NCI-H1105 treated with DMSO at 0.1 percent for 48 hours (cell line): ENCODE results near the gene TMPRSS4.

ENCODE experiments used
- DNase-seq: peaks from one replicate; lab custom pipeline; 2025; lab: John Stamatoyannopoulos, UW

TMPRSS4 gene

DNA sequence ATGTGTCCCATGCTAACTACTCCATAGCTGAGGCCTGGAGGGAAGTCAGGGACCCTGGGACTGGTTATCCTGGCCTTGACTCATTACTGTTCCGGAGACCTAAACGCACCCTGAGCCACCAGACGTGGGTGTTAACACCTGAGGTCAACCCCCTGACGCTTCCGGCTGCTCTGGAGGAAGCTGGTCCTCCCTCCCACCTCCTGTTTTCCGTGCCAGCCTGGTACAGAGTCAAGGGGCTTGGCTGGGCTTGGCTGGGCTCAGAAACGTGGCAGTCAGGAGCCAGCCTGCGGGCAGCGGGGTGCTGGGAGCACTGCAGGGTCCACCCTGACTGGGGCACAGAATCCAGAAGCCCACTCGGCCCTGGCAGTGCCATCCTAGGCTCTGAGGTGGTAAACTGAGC lies 2.6 kb downstream of the TMPRSS4 start:
- DNase-seq, result no peak

DNA sequence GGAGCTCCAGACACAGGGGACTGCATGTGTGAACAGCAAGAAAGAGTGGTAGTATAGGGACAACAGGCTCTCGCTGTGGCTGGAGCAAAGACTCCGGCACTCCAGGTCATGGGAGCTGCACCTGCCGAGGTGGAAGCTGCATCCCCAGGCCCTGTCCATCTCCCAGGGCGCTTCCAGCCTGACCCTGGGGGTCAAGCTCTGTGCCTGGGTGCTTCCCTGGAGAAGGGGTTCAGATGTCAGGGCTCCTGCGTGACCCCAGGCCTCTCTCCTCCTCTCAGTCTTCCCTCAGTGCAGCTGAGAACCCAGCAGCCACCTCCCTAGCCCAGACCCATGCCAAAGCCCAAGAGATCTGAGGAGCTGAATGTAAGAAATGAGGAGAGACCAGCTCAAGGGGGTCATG lies 3.4 kb downstream of the TMPRSS4 start:
- no peak for DNase-seq

DNA sequence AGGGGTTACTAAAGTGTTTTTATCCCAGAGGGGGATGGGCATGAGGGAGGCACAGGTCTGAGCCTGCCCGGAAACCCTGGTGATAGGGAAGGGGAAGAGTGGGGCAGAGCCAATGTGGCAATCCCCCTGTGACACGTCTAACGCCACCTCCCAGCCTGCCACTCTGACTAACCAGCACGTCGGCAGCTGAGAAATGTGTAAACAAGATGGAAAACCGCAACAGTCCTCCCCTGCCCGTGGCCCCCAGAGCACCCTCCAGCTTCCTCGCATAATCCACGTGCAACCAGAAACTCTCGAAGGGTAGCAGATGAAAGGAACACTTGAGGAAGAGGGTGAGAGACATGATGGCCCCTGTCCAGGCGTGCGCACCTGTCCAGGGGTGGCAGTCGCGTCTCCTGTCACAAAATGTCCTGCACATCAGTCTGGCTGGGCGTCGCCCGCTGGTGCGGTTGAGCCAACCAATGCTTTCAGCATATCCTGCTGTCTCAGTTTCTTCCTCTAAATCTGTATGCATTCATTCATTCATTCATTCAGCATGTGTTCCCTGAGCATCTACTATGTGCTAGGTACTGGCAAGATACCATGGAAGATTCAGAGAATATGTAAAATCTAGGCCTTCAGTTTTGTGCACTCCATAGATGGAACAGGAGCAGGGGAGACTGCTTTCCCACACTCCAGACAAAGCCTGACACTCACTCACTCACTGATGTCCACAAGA lies 4.5 kb downstream of the TMPRSS4 start:
- DNase-seq, result no peak

DNA sequence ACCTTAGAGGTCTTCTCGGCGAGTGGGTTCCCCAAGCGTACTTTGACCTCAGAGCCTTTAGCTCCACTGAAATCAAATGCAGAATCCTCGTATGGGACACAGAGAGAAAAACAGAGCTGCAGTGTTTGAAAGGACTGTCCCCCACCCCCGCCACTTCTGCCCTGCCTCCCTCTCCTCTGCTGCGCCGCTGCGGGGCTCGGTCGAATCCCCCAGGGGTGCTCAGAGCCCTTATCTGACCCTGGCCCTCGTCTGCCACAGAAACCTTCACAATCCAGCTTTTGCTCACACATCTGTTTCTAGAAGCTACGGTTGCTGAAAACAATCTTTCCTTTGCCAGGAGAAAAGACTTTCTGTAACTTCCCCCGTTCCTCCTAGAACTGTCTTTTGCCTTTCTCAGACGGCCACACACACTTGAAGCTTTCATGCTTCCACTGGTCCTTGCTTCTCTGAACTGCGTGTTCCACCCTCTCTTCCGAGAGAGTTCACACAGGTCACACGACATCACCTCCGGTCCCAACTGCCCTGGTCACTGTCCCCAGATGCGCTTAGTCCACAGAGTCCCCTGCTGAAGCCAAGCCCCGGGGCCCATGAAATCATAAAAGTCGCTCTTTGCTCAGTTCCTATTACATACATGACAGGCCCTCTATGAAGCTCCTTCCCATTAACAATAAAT lies 6.1 kb downstream of the TMPRSS4 start:
- no peak for DNase-seq

DNA sequence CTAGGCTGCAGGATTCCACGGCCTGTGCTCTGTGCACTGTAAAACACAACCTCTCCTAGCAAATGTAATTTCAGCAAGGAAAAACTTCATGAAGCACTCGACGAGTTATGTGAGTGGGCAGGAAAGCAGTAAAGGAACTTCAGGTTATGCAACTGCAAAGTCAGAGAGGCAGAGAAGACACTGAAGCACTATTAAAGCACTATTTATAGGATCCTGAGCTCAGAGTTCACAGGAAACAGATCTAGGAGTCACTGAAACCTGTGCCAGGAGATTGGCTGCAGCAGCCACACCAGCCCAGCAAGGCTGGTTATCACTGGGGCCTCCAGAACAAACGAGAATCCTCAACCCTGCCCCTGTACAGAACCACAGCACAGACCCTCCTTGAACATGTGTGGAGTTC lies 7.4 kb downstream of the TMPRSS4 start:
- no peak for DNase-seq

DNA sequence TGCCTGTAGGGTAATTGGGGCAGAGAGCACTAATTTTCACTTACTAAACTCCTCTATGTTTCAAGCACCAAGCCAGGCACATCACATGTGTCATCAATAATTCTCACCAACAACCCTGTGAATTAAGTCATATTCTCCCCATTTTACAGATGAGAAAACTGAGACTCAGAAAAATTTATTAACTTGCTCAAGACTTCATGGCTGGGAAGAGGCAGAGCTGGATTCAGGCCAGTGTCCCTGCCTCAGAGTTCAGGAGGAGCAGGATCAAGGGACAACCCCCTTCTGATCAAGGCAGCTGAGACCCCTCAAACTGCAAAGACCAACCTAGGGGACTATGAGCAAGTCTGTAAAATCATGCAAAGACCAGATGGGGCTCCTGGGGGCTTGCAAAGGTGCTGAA lies 7.8 kb downstream of the TMPRSS4 start:
- no peak for DNase-seq

DNA sequence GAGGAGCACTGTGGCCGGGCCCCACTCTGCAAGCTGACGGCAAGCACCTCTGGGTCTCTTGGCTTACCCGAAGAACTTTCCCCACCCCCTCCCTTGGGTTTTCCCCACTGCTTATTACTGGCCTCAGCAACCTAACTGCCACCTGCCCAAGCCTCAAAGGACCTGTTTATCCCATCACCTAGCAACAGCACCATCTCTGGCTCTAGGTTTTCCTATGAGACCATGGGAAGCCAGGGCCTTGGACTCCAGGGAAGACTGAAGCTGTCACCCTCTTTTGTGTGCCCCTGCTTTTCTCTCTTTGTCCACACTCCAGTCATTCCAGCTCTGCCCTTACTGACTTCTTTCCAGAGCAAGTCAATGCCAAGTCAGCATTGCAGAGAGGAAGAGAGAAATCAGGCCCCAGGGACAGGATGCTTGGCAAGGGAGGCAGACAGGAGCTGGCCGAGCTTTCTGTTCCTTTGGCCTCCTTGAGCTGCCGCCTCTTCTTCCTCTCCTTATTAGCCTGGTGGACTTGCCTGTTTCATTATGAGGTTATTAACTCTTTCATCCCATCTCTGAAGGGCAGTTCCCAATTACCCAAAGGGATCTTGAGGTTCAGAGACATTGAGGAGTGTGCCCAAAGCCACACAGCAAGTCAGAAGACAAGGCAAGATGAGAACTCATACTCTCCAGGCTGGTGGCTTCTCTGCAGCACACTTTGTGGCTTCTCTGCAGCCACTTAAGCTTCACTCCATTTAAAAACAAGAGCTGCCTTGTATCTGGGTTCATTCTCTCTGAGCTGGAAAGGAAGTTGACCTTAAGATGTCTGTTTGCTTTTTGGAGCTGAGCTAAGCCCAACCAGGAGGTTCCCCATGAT lies 10.3 kb downstream of the TMPRSS4 start, which contains the start of gene SMIM35:
Gene SMIM35 (minus strand): TSS at position 51 of the 856 bp plus-strand sequence. CDS start 206 bp downstream, outside the sequence.
- peak; percentile 71 for DNase-seq

DNA sequence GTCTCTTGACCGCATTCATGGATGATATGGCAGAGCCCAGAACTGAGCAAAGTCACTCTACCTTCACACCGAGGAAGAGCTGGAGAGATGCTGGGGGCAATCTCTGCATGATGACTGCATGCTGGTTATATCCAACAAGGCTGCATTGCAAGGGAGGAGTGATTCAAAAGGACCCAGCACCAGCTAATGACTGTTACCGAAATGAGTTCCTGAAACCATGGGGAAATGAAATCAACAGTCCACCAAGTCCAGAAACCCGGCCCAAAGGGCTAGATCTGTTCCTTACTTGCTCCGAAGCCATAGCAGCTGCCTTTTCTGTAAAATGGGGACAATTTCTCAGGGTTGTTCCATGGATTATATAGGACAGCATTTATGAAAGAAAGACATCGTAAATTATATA lies 11.1 kb downstream of the TMPRSS4 start:
- no peak for DNase-seq

DNA sequence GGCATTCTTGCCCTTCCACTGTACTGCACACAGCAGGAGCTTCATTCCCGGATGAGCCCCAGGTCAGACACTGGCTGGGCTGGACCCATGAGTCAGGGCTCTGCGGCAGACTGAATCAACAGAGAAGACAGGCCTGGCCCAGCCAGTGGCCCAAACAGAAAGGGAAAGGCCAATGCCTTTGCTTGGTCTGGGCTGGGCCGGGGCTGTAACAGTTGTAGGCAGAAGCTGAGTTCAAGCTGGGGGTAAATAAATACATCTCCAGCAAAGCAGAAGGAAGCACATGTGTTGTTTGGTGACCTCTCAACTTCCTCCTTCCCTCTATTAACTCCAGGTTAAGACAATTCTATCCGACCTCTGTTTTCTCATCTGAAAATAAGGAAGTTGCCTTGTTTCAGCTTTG lies 11.7 kb downstream of the TMPRSS4 start:
- no peak for DNase-seq

DNA sequence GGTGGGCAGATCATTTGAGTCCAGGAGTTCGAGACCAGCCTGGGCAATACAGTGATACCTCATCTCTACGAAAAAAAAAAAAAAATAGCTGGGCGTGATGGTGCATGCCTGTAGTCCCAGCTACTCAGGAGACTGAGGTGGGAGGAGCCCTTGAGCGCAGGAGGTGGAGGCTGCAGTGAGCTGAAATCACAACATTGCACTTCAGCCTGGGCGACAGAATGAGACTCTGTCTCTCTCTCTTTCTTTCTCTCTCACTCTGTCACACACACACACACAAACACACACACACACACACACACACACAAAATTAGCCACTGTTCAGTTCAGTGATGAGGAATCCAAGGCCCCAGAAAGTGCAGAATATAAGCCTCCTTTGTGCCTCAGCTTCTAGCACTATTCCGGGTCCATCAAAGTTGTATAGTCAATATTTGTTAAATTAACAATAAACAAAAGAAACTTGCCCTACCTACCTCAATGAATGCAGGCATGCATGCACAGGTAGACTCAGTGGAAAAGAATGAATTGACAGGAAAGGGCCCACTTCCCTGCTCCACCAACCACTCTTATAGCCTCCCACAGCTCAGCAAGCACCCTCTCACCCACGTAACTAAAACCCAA lies 13.8 kb downstream of the TMPRSS4 start:
- DNase-seq, result no peak

DNA sequence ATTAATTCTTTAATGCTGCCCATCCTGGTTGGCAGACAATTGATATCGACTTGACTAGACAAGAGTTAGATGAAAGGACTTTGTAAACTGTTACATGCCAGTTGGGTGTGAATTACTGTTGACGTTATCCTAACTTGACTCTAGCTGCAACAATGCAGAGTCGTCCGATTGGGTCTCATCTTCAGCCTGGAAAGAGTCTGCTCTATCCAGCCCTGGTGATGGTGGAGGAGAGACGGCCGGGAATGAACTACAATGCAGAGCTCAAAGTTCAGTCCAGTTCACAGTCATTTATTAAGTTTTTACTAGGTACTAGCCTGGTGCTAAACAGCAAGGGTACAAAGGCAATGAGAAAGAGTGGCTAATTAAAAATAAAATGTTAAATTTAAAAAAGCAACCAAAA lies 14.8 kb downstream of the TMPRSS4 start:
- DNase-seq, result no peak

DNA sequence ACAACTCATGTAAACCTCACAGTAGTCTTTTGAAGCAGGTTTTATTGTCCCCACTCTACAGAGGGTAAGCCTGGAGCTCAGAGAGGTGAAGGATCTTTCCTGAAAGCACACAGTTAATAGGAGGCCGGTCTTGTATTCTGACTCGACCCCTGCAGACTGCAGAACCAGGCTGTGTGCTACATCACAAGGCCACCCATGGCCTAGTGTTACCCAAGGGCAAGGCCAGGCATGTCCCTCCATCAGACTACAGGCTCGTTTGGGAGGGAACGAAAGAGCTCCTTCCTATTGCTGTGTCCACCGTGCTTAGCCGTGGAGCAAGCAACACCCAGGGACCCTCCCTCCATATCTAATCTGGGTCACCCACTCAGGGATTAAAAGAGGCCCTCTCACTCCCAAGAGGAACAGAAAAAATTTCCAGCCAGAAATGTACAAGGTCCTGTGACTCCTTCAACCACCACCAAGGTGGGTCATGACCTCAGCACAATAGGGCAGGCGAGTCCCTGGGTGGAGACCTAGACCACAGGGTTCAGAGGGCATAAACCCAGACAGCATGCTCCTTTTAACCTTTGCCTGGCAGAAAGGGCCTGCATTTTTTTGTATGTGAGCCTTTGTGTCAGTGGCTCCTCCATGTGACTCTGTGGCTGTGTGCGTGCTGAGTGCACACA lies 16.2 kb downstream of the TMPRSS4 start:
- DNase-seq, result no peak

DNA sequence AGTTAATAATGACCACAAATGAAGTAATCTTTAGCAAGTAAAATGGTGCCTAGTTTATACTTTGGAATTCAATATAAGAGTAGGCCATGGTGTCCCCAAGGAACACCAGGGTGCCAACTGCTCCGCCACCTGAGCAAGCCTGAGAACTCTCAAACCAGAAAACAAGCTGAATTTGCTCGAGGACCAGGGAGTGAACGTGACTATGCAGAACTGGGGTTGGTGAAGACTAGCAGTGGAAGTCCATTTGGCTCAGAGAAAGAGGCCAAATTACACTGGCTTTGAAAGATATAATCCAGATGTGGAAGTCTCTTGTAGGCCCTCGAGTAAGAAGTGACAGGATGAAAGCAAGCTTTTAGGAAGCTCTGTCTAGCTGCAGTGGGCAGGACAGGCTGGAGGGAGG lies 18.6 kb downstream of the TMPRSS4 start:
- no peak for DNase-seq

DNA sequence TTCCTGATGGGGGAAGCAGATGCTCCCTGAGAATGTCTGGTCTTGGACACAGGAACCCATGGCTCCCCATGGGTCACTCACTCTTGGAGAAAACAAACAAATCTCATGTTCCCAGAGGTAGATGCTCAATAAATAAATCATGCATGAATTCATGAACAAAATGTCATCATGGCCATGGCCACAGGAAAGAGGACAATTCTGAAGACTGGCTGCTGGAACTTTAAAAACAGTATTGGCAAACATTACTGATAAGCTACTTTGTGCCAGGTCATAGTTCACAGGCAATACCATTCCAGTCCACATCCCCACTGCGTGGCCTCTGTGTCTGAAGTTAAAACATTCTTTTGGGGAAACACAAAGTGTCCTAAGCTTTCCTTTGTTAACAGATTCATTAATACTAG lies 19.1 kb downstream of the TMPRSS4 start:
- DNase-seq, result no peak

DNA sequence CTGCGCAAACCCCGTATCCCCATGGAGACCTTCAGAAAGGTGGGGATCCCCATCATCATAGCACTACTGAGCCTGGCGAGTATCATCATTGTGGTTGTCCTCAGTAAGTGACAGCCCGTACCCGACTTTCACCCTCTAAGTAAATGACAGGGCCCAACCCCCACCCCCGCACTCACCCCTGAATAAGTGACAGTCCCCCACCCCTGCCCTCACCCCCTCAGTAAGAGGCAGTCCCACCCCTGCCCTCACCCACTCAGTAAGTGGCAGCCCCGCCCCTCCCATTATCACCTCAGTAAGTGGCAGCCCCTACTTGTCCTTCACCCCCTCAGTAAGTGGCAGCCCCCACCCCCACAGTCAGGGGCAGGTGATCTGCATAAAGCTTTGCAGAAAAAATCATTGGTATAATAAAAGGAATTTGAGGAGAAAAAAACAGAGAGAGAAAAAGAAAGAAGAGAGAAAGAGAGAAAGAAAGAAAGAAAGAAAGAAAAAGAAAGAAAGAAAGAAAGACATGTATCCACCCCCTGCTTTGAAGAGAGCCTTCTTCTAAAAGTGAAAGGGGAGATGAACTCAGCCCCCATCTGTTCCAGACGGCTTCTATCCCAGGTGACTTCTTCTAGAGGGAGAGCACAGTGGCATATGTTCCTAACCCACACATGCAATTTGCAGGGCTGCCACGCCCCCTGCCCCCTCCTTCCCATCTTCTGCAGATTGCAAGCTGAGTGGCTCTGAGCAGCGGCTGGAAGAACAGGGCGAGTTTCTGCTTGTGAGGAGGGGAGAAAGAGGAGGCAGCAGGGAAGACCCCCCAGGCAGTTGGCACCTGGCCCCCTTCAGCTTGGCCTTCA lies 22.3 kb downstream of the TMPRSS4 start:
- DNase-seq, result peak; percentile 62

DNA sequence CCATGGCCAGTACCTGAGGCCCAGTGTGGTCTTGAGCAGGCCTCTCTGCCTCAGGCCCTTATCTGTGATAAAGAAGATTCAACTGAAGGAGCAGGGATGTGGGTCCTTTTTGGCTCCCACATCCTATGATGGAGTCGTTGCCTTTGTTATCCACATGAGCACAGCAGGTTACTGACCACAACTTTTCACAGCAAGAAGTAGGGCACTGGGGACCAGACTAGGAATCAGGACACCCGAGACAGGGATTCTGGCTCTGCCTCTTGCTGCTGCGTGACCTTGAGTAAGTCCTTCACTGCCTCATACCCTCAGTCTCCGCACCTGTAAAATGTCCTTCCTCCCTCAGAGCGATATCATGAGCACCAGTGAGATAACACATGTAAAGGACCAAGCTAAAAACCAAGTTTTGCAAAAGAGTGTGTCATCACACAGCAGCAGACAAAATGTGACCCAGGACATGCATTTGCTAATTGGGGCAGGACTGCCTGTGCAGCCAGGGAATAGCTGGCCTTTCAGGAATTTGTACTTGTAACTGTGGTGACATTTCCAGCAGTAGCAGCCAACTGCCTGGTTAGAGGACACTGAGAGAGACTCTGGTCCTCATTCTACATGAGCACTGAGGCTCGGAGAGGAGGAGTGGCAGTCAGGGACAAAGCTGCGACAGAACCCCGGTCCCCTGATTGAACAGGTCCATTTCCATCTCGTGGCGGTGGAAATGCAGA lies 23.1 kb downstream of the TMPRSS4 start:
- no peak for DNase-seq

DNA sequence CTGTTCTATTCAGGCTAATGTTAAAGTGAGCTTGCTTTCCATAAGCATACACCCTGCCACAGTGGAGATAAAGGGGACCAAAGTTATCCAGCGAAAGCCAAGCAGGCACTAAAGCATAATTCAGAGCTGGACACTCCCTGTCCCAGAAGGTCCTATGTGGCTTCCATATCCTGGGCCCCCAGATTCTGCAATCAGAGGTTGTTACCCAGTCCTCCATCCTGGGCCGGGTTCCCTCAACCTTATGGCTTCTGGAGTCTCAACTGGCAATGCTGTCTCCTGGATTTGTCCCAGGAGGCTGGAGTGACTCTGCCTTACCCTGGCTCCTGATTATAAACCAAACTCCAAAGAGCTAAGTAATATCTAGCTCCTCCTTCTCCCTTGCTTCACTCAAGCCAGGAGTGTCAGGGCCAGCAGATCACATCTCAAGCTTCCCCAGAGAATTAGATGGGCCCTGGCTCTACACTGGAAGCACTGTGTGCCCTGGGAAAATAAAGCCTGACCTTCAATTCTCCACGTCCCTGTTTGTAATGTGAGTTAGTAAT lies 23.9 kb downstream of the TMPRSS4 start:
- DNase-seq, result no peak

DNA sequence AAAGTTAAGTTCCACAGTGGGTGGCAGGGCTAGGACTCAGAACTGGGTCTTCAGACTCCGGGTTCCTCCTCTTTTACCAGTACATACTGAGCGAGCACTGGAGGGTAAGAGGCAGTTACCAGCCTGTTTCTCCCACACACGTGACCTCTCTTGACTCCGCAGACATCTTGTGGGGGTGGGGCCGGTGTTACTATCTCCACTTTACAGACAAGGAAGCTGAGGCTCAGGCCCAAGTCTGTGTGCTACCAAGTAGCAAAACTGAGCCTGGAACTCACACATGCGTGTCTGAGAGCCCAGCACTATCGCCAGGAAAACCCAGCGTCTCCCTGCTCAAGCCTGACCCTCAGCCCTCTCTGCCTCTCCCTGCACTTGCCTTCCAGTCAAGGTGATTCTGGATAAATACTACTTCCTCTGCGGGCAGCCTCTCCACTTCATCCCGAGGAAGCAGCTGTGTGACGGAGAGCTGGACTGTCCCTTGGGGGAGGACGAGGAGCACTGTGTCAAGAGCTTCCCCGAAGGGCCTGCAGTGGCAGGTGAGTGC lies 25.9 kb downstream of the TMPRSS4 start:
- no peak for DNase-seq

DNA sequence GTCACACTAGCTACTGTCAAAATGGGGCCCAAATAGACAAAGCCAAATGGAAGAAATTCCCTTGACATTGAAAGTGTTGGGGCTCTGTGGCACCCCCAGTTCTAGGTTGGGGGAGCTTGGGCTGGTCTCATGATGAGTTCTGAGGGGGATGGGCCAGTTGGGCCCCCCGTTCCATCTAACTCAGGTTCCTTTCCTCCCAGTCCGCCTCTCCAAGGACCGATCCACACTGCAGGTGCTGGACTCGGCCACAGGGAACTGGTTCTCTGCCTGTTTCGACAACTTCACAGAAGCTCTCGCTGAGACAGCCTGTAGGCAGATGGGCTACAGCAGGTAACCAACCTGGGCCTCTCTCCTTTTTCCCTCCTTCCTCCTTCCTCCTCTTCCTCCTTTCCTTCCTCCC lies 27.6 kb downstream of the TMPRSS4 start:
- no peak for DNase-seq
